ENCODE measurements around the gene PPP3CA.

GRCh38 chr4:101224358-101225218 is 122.7 kb downstream of the PPP3CA start:
- TF ChIP-seq EZH2 (IDR thresholded peaks at IDR 0.05; ENCODE audit: insufficient read depth, poor library complexity, severe bottlenecking) = no peak
- TF ChIP-seq EZH2phosphoT487 (IDR thresholded peaks at IDR 0.05; ENCODE audit: insufficient read depth, low read depth) = no peak
